T-cell (primary cell): ENCODE data around the gene VCP. TPM values are rescaled to one million over a fixed set of nuclear protein-coding genes. Genes with fewer than 3 reads are reported as not detected.

Experiments
- total RNA-seq, 35 experiments: library from RNA in 6 of 35; stranded (reverse) in 6 of 35; fragments of 120-200 nt in 1 of 35; gene quantifications; one replicate each; pipeline versions ENCODE4 v1.2.1 to v1.2.4 and lab custom pipeline; 2013 to 2026

VCP gene
- total RNA-seq, 5 donors from 2014 or later (not counting 1 experiment from before 2014, with no cell fraction given) = 141 to 232 (median 167) TPM

Other genes starting within 250 kb of the VCP start
- not detected for gene PHF24, start 114.3 kb downstream of the VCP start, total RNA-seq
- 1 to 10 TPM; 1.3 to 2.4 (median 1.7) TPM for gene DNAJB5, start 82.9 kb downstream of the VCP start, total RNA-seq
- gene FANCG, start 7.3 kb upstream of the VCP start, total RNA-seq = 10 to 100 TPM; 20.0 to 30.7 (median 28.2) TPM
- gene PIGO, start 24.0 kb upstream of the VCP start, total RNA-seq = 10 to 100 TPM; 23.0 to 32.1 (median 29.9) TPM
- 10 to 100 TPM; 35.8 to 58.2 (median 53.7) TPM for gene STOML2, start 30.5 kb upstream of the VCP start, total RNA-seq
- 10 to 100 TPM in 1 of 5 donors, 1 to 10 TPM in 4; 4.7 to 12.7 (median 8.9) TPM for gene ATOSB, start 43.2 kb upstream of the VCP start, total RNA-seq
- 1 to 10 TPM in 1 of 5 donors, under 1 TPM in 4; 0.45 to 1.2 (median 0.72) TPM for gene UNC13B, start 89.4 kb upstream of the VCP start, total RNA-seq